Endothelial cell of umbilical vein (primary cell): ENCODE results near the gene FAM210B. TPM values are rescaled to one million over a fixed set of nuclear protein-coding genes. Genes with fewer than 3 reads are reported as not detected.
"Not testable (repeated sequence)": the region's sequence is repeated elsewhere in the genome, so short reads cannot be mapped to it uniquely, and the experiment has no call there.

Experiments used
- BruUV-seq: library from RNA; stranded (reverse); fragments of 400-500 nt; replicated peaks from 2 replicates; lab custom pipeline; 2021; lab: Mats Ljungman, UMichigan
- CTCF ChIA-PET: fragments of 300-600, 350-600 bp; sonication (Branson Sonifier 250); formaldehyde crosslinking; loops from one replicate; lab custom pipeline; 2021; ENCODE audit warnings: antibody characterized with exemption, inconsistent platforms; lab: Charles Lee
- POLR2A ChIA-PET: fragments of 300-600, 350-600 bp; sonication (Branson Sonifier 250); formaldehyde crosslinking; loops from one replicate; lab custom pipeline; 2021; ENCODE audit warnings: antibody characterized with exemption, inconsistent platforms; lab: Charles Lee
- DNase-seq: peaks from one replicate; pipeline ENCODE4 v3.0.0-alpha.2; 2011; ENCODE audit warnings: low read depth, low spot score
- FAIRE-seq: peaks from 2 replicates; lab custom pipeline; 2011; peaks lifted over from hg19 to GRCh38; lab: Jason Lieb, UNC
- H2AFZ ChIP-seq: 2 replicates; pipeline ENCODE4 v1.6.0; 2012; ENCODE audit warnings: low read depth, low read length, control low read depth, inconsistent platforms
- H3K27ac ChIP-seq: 2 replicates; pipeline ENCODE4 v1.5.1; 2011; ENCODE audit warnings: low read depth, mild to moderate bottlenecking, control low read depth, low read length, moderate library complexity; ENCODE audit not compliant: insufficient read depth
- H3K27me3 ChIP-seq, 2 experiments: 2 replicates each; pipeline versions ENCODE4 v1.6.0 to v1.6.1; 2011; ENCODE audit warnings: low read length in 2 of 2, mixed read lengths in 1 of 2; ENCODE audit not compliant: control insufficient read depth in 2 of 2, insufficient read depth in 2 of 2
- H3K36me3 ChIP-seq, 2 experiments: 2 replicates in 1 of 2; 3 replicates in 1 of 2; pipeline ENCODE4 v1.5.1; 2011; ENCODE audit warnings: low read length in 2 of 2, mild to moderate bottlenecking in 1 of 2, moderate library complexity in 1 of 2; ENCODE audit not compliant: control insufficient read depth in 2 of 2, insufficient read depth in 2 of 2; ENCODE audit errors: extremely low read depth in 1 of 2
- H3K4me1 ChIP-seq: 3 replicates; pipeline ENCODE4 v1.5.1; 2011; ENCODE audit warnings: mild to moderate bottlenecking, low read length; ENCODE audit not compliant: control insufficient read depth, insufficient read depth; ENCODE audit errors: extremely low read depth
- H3K4me2 ChIP-seq: 2 replicates; pipeline ENCODE4 v1.6.1; 2011; ENCODE audit warnings: low read length, control low read depth, mixed read lengths; ENCODE audit not compliant: insufficient read depth
- H3K4me3 ChIP-seq, 3 experiments: fragments of 200-600 bp in 1 of 3; sonication (generic), shearing (Covaris generic) in 1 of 3; replicated peaks in 1 of 3; 2 replicates each; pipeline ENCODE4 v1.5.1; 2011 to 2016; ENCODE audit warnings: control low read depth in 3 of 3, low read length in 3 of 3, mild to moderate bottlenecking in 2 of 3, inconsistent platforms in 1 of 3, low read depth in 1 of 3, moderate library complexity in 1 of 3; ENCODE audit not compliant: insufficient read depth in 1 of 3
- H3K79me2 ChIP-seq: 2 replicates; pipeline ENCODE4 v1.6.0; 2012; ENCODE audit warnings: low read length, inconsistent platforms; ENCODE audit not compliant: control insufficient read depth, insufficient read depth
- H3K9ac ChIP-seq: replicated peaks from 2 replicates; pipeline ENCODE3; 2011; ENCODE audit warnings: low read length, control low read depth; ENCODE audit not compliant: insufficient read depth; ENCODE audit errors: extremely low read depth
- H3K9me1 ChIP-seq: replicated peaks from 3 replicates; pipeline ENCODE4 v1.6.0; 2011; ENCODE audit warnings: mild to moderate bottlenecking, low read length; ENCODE audit not compliant: control insufficient read depth, insufficient read depth; ENCODE audit errors: extremely low read depth
- H3K9me3 ChIP-seq: replicated peaks from 2 replicates; pipeline ENCODE4 v1.5.1; 2012; ENCODE audit warnings: low read length, inconsistent platforms; ENCODE audit not compliant: control insufficient read depth, insufficient read depth
- H4K20me1 ChIP-seq: replicated peaks from 2 replicates; pipeline ENCODE3; 2011; ENCODE audit warnings: mild to moderate bottlenecking, low read length; ENCODE audit not compliant: control insufficient read depth, insufficient read depth; ENCODE audit errors: extremely low read depth
- EZH2 ChIP-seq: IDR thresholded peaks from 2 replicates; pipeline ENCODE4 v1.6.1; 2012; ENCODE audit warnings: borderline replicate concordance, low read depth, mild to moderate bottlenecking, moderate library complexity, low read length, inconsistent platforms; ENCODE audit not compliant: severe bottlenecking
- JUN ChIP-seq: IDR thresholded peaks from 2 replicates; pipeline ENCODE4 v1.6.1; 2011; ENCODE audit warnings: borderline replicate concordance, low read depth; ENCODE audit not compliant: insufficient read length, insufficient read depth
- dilution Hi-C: fragments of 300-500 bp; cut with MboI; formaldehyde crosslinking; loops from one replicate; pipeline ENCODE4 v1.15.0; 2019; ENCODE audit warnings: low sequenced_read_pairs; ENCODE audit not compliant: extremely low pct_ligation_motif_present
- intact Hi-C: fragments of 100-400 bp; cut with micrococcal nuclease; formaldehyde crosslinking; loops from one replicate; pipeline ENCODE4 v1.10.0; 2022
- polyA plus RNA-seq, 4 experiments: library from polyadenylated mRNA; depleted of rRNA in 3 of 4; stranded (reverse) in 3 of 4; unstranded in 1 of 4; fragments of >200 nt; gene quantifications; 2 replicates each; pipeline versions ENCODE4 v1.2.1 to v1.2.3, GENCODE V29; 2011 to 2012; ENCODE audit warnings: missing spikeins in 1 of 4
- total RNA-seq: library from RNA; stranded (reverse); gene quantifications from 2 replicates; pipeline ENCODE4 v1.2.3, GENCODE V29; 2021

Gene FAM210B
- total and polyA plus RNA-seq, 2 donors (not counting 3 experiments of a cell fraction or from before 2014, with no cell fraction given), result 24.6 to 37.6 TPM

GRCh38 chr20:56405356-56405755 lies 46.6 kb downstream of the FAM210B start:
- H3K4me1 ChIP-seq, H3K9me3 ChIP-seq, H4K20me1 ChIP-seq, H3K9ac ChIP-seq, H3K4me3 ChIP-seq, H3K4me2 ChIP-seq, CTCF ChIA-PET, BruUV-seq, H3K9me1 ChIP-seq, dilution Hi-C loops, H2AFZ ChIP-seq, intact Hi-C loops, DNase-seq, FAIRE-seq, H3K27me3 ChIP-seq, POLR2A ChIA-PET, H3K79me2 ChIP-seq, H3K27ac ChIP-seq: not testable (repeated sequence)
- H3K36me3 ChIP-seq, result peaks cover 15 to 16% of the 10 kb centered on the region in 2 experiments

- Histone ChIP-seq H3K9ac (no peak overlapping the region), H2AFZ (no peak overlapping the region), H4K20me1 (no peaks in the 10 kb centered on the region), H3K79me2 (peaks cover 2% of the 10 kb centered on the region), H3K36me3 (peaks cover 11 to 12% of the 10 kb centered on the region in 2 experiments), H3K4me3 (no peak overlapping the region), H3K9me1 (no peaks in the 10 kb centered on the region), H3K4me1 (peaks cover 4% of the 10 kb centered on the region), H3K9me3 (no peaks in the 10 kb centered on the region), H3K4me2 (no peak overlapping the region), H3K27ac (no peak overlapping the region), H3K27me3 (no peaks in the 10 kb centered on the region)
- FAIRE-seq (no peak), DNase-seq (no peak)
- TF ChIP-seq EZH2 (no peak), JUN (no peak)
- ChIA-PET POLR2A (no interaction called here), CTCF (no interaction called here)
- intact Hi-C loops (no loop called here), dilution Hi-C loops (no loop called here)
- no TSS peak for BruUV-seq
Observed at GRCh38 chr20:56406910-56407309, 48.1 kb downstream of the FAM210B start.
